Trophoblast cell (in vitro differentiated cells and primary cell): Measurements from ENCODE around the gene C3orf22.

Source experiments
- DNase-seq, 2 donors: peaks; one replicate each; pipeline ENCODE4 v3.0.0-alpha.2; 2016
- H2AFZ ChIP-seq: 2 replicates; pipeline ENCODE4 v1.6.1; 2013; ENCODE audit warnings: low read length, moderate library complexity, mild to moderate bottlenecking; ENCODE audit not compliant: insufficient read depth, poor library complexity
- H2AK5ac ChIP-seq: 2 replicates; pipeline ENCODE4 v1.6.1; 2013; ENCODE audit warnings: mild to moderate bottlenecking, low read length
- H2BK120ac ChIP-seq: 2 replicates; pipeline ENCODE4 v1.6.1; 2013; ENCODE audit warnings: low read length, mild to moderate bottlenecking, moderate library complexity; ENCODE audit not compliant: insufficient read depth, poor library complexity
- H2BK12ac ChIP-seq: 2 replicates; pipeline ENCODE4 v1.6.1; 2013; ENCODE audit warnings: mild to moderate bottlenecking, low read length, moderate library complexity
- H2BK5ac ChIP-seq: 2 replicates; pipeline ENCODE4 v1.6.1; 2013; ENCODE audit warnings: low read length, low read depth, moderate library complexity, mild to moderate bottlenecking; ENCODE audit not compliant: poor library complexity
- H3K14ac ChIP-seq: 2 replicates; pipeline ENCODE4 v1.6.1; 2013; ENCODE audit warnings: mild to moderate bottlenecking, low read length
- H3K18ac ChIP-seq: 2 replicates; pipeline ENCODE4 v1.6.1; 2013; ENCODE audit warnings: mild to moderate bottlenecking, low read length
- H3K23ac ChIP-seq: 2 replicates; pipeline ENCODE4 v1.6.1; 2013; ENCODE audit warnings: low read length
- H3K27ac ChIP-seq: 2 replicates; pipeline ENCODE4 v1.5.1; 2013; ENCODE audit warnings: low read depth, mild to moderate bottlenecking, inconsistent platforms, low read length, moderate library complexity
- H3K27me3 ChIP-seq: 2 replicates; pipeline ENCODE4 v1.6.1; 2013; ENCODE audit warnings: inconsistent platforms, mild to moderate bottlenecking, low read length, moderate library complexity; ENCODE audit not compliant: insufficient read depth
- H3K36me3 ChIP-seq, 2 experiments: 1 replicate in 1 of 2; 2 replicates in 1 of 2; pipeline ENCODE4 v1.6.1; 2013; ENCODE audit warnings: low read length in 2 of 2, mild to moderate bottlenecking in 2 of 2, moderate library complexity in 1 of 2; ENCODE audit not compliant: insufficient read depth in 2 of 2, control insufficient read depth in 1 of 2
- H3K4ac ChIP-seq: 2 replicates; pipeline ENCODE4 v1.6.1; 2013; ENCODE audit warnings: low read depth, mild to moderate bottlenecking, low read length, moderate library complexity
- H3K4me1 ChIP-seq, 2 experiments: 1 replicate in 1 of 2; 2 replicates in 1 of 2; pipeline ENCODE4 v1.6.1; 2013; ENCODE audit warnings: low read length in 2 of 2, mild to moderate bottlenecking in 2 of 2, moderate library complexity in 1 of 2; ENCODE audit not compliant: insufficient read depth in 2 of 2, control insufficient read depth in 1 of 2
- H3K4me2 ChIP-seq: 2 replicates; pipeline ENCODE4 v1.6.1; 2013; ENCODE audit warnings: inconsistent platforms, mild to moderate bottlenecking, low read length, moderate library complexity
- H3K4me3 ChIP-seq: 2 replicates; pipeline ENCODE4 v1.5.1; 2013; ENCODE audit warnings: mild to moderate bottlenecking, low read depth, low read length, inconsistent platforms
- H3K79me1 ChIP-seq: one replicate; pipeline ENCODE4 v1.6.1; 2013; ENCODE audit warnings: low read length
- H3K79me2 ChIP-seq: 2 replicates; pipeline ENCODE4 v1.6.1; 2013; ENCODE audit warnings: low read length, mild to moderate bottlenecking; ENCODE audit not compliant: control insufficient read depth, insufficient read depth, poor library complexity
- H3K9ac ChIP-seq: 2 replicates; pipeline ENCODE4 v1.6.1; 2013; ENCODE audit warnings: mild to moderate bottlenecking, low read length
- H3K9me3 ChIP-seq: 2 replicates; pipeline ENCODE4 v1.6.1; 2013; ENCODE audit warnings: low read depth, mild to moderate bottlenecking, control low read depth, inconsistent platforms, low read length; ENCODE audit not compliant: insufficient read depth
- H4K12ac ChIP-seq: 2 replicates; pipeline ENCODE4 v1.6.1; 2013; ENCODE audit warnings: low read depth, mild to moderate bottlenecking, low read length, moderate library complexity
- H4K8ac ChIP-seq: 2 replicates; pipeline ENCODE4 v1.6.1; 2013; ENCODE audit warnings: low read depth, mild to moderate bottlenecking, low read length, moderate library complexity
- H4K91ac ChIP-seq: one replicate; pipeline ENCODE4 v1.6.1; 2013; ENCODE audit warnings: low read depth, mild to moderate bottlenecking, low read length, moderate library complexity
- WGBS: extraction: QIAGEN DNeasy Blood & Tissue Kit; methylation state at CpG from one replicate; pipeline ENCODE4 v1.1.7; 2013; ENCODE audit warnings: missing lambda C conversion rate; ENCODE audit not compliant: insufficient read length, insufficient coverage; ENCODE audit errors: extremely low coverage; 5-methylcytosine and 5-hydroxymethylcytosine counted together

C3orf22 gene

DNA sequence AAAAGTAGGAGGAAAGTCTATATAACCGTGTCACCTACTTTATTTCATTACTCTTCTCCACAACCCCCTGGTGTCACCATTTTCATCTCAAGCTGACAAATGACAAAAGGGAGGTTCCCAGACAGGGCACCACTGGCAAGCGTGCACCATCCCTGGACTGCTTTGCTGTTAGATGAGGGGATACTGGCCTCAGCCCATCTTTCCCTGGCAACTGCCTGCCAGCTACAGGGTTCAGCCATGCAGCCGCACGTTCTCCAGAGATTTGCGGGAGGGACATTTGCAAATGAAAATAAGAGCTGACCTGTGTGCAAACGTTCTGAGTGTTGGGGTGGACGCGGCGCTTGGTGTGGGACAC is 41.8 kb downstream of the C3orf22 start:
- Histone ChIP-seq H3K79me2 (no peaks in the 10 kb centered on the region), H3K9me3 (peaks cover 8% of the 10 kb centered on the region), H3K4me2 (no peak overlapping the region), H4K12ac (no peak overlapping the region), H2BK12ac (no peak overlapping the region), H3K4ac (no peak overlapping the region), H2BK5ac (no peak overlapping the region), H3K27me3 (no peaks in the 10 kb centered on the region), H4K91ac (no peak overlapping the region), H4K8ac (no peak overlapping the region), H3K18ac (no peak overlapping the region), H3K14ac (no peak overlapping the region), H2AK5ac (no peak overlapping the region), H3K9ac (no peak overlapping the region), H3K4me1 (no peaks in the 10 kb centered on the region), H3K27ac (no peak overlapping the region), H3K79me1 (no peaks in the 10 kb centered on the region), H3K23ac (no peak overlapping the region), H3K36me3 (no peaks in the 10 kb centered on the region), H2AFZ (no peak overlapping the region), H2BK120ac (no peak overlapping the region), H3K4me3 (no peak overlapping the region)
- DNase-seq = no peak
- WGBS = no CpG with 5 or more reads among the region's 9 CpGs

DNA sequence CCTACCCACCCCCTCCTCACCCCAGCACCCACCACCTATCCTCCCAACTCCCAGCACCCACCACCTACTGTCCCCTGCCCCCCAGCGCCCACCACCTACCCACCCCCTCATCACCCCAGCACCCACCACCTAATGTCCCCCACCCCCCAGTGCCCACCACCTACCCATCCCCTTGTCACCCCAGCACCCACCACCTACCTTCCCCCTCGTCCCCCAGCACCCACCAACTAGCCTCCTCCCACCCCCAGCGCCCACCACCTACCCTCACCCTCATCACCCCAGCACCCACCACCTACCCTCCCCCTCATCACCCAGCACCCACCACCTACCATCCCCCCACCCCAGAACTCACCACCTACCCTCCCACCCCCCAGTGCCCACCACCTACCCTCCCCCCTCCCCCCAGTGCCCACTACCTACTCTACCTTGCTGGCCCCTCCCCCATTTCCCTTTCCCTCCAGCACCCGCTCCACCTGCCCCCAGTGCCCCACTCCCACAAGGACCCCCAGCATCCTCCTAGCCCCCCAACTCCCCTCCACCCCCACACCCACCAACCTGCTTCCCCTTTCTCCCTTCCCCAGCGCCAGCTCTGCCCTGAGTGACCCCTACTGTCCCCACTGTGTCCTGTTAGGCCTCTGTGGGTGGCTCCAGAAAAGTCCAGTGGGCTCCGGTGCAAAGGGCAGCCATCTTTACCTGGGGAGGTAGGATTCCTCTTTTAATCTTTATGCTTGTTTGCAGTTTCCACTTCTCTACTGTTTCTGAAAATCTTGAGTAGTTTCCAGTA is 42.4 kb downstream of the C3orf22 start:
- Histone ChIP-seq H2BK5ac (no peak overlapping the region), H3K9me3 (peaks cover 8% of the 10 kb centered on the region), H3K4ac (no peak overlapping the region), H3K4me1 (no peaks in the 10 kb centered on the region), H3K23ac (no peak overlapping the region), H3K4me3 (no peak overlapping the region), H3K4me2 (no peak overlapping the region), H2BK12ac (no peak overlapping the region), H3K14ac (no peak overlapping the region), H3K79me1 (no peaks in the 10 kb centered on the region), H4K91ac (no peak overlapping the region), H4K12ac (no peak overlapping the region), H3K79me2 (no peaks in the 10 kb centered on the region), H3K9ac (no peak overlapping the region), H3K18ac (no peak overlapping the region), H4K8ac (no peak overlapping the region), H3K27ac (no peak overlapping the region), H2BK120ac (no peak overlapping the region), H2AK5ac (no peak overlapping the region), H3K27me3 (no peaks in the 10 kb centered on the region), H3K36me3 (no peaks in the 10 kb centered on the region), H2AFZ (no peak overlapping the region)
- DNase-seq = no peak
- WGBS = no CpG with 5 or more reads among the region's 6 CpGs

DNA sequence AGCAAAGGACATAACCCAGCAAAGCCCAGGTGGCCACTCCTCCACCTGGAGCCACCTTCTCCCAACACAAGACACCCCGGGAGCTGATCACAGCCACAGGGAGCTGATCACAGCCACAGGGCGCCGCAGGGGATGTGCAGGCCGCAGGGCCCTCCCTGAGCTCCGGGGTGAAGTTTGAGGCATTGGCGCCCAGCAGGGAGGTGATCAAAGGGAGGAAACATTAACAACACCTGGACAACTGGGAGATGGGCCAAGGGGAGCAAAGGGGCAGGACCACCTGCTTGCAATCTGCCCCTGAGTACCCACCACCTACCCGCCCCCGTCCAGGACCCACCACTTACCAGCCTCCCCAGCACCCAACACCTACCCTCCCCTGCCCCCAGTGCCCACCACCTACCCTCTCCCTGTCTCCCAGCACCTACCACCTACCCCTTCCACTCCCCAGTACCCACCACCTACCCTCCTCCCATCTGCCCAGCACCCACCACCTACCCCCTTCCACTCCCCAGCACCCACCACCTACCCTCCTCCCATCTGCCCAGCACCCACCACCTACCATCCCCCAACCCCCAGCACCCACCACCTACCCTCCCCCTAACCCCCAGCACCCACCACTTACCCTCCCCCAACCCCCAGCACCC is 43.5 kb downstream of the C3orf22 start:
- H3K18ac ChIP-seq = no peak overlapping the region
- no peak overlapping the region for H3K9ac ChIP-seq
- no peak overlapping the region for H2BK5ac ChIP-seq
- H3K23ac ChIP-seq = no peak overlapping the region
- no peak overlapping the region for H3K14ac ChIP-seq
- H3K4me2 ChIP-seq = no peak overlapping the region
- H2AFZ ChIP-seq = no peak overlapping the region
- H3K9me3 ChIP-seq = peaks cover 8% of the 10 kb centered on the region
- H3K79me2 ChIP-seq = no peaks in the 10 kb centered on the region
- H3K4ac ChIP-seq = no peak overlapping the region
- H3K36me3 ChIP-seq = no peaks in the 10 kb centered on the region
- no peak overlapping the region for H3K27ac ChIP-seq
- no peak for DNase-seq
- H4K91ac ChIP-seq = no peak overlapping the region
- H2BK120ac ChIP-seq = no peak overlapping the region
- no CpG with 5 or more reads among the region's 8 CpGs for WGBS
- no peak overlapping the region for H2AK5ac ChIP-seq
- H3K4me1 ChIP-seq = no peaks in the 10 kb centered on the region
- H3K27me3 ChIP-seq = no peaks in the 10 kb centered on the region
- H3K4me3 ChIP-seq = no peak overlapping the region
- no peaks in the 10 kb centered on the region for H3K79me1 ChIP-seq
- H4K8ac ChIP-seq = no peak overlapping the region
- H2BK12ac ChIP-seq = no peak overlapping the region
- H4K12ac ChIP-seq = no peak overlapping the region

DNA sequence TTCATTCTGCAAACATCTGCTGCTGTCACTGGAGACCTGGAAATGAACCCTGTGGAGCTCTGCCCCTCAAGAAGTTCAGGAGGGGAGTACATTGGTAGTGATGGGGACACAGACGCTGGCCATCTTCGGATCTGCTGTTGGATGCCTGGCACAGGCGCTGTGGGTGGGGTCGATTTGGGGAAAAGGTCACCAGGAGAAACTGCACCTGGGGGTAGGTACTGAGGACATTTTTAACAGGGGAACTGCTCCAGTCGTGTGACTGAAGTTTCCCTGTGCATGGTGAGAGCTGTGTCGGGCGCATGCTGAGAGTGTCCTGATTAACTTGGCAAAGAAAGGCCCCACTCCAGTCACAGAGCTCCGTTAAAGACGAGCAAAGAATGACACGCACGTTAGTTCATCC is 44.6 kb downstream of the C3orf22 start:
- H2AK5ac ChIP-seq = no peak overlapping the region
- H2AFZ ChIP-seq = no peak overlapping the region
- no peak overlapping the region for H2BK120ac ChIP-seq
- no CpG with 5 or more reads among the region's 11 CpGs for WGBS
- H3K4me1 ChIP-seq = no peaks in the 10 kb centered on the region
- H3K79me1 ChIP-seq = no peaks in the 10 kb centered on the region
- no peak overlapping the region for H4K12ac ChIP-seq
- no peak overlapping the region for H3K27ac ChIP-seq
- H4K91ac ChIP-seq = no peak overlapping the region
- H3K9me3 ChIP-seq = peaks cover 4% of the 10 kb centered on the region
- H3K23ac ChIP-seq = no peak overlapping the region
- no peak for DNase-seq
- H3K4ac ChIP-seq = no peak overlapping the region
- H3K27me3 ChIP-seq = no peaks in the 10 kb centered on the region
- no peak overlapping the region for H3K18ac ChIP-seq
- no peak overlapping the region for H3K4me2 ChIP-seq
- H3K79me2 ChIP-seq = no peaks in the 10 kb centered on the region
- H4K8ac ChIP-seq = no peak overlapping the region
- no peak overlapping the region for H3K9ac ChIP-seq
- H3K4me3 ChIP-seq = no peak overlapping the region
- no peak overlapping the region for H2BK5ac ChIP-seq
- H2BK12ac ChIP-seq = no peak overlapping the region
- H3K36me3 ChIP-seq = no peaks in the 10 kb centered on the region
- no peak overlapping the region for H3K14ac ChIP-seq
